Erythroblast (primary cell): Measurements from ENCODE around the gene KLHL7.
"Not testable (repeated sequence)": the region's sequence is repeated elsewhere in the genome, so short reads cannot be mapped to it uniquely, and the experiment has no call there.

ENCODE experiments used
- GATA1 ChIP-seq: IDR thresholded peaks from 2 replicates; pipeline ENCODE4 v1.6.1; 2011; ENCODE audit warnings: low read depth, mild to moderate bottlenecking, control low read depth, low read length, moderate library complexity
- POLR2A ChIP-seq: IDR thresholded peaks from 2 replicates; pipeline ENCODE4 v1.6.1; 2011; ENCODE audit warnings: mild to moderate bottlenecking, low read length

GRCh38 chr7:23131799-23132198 is 26.2 kb downstream of the KLHL7 start:
- TF ChIP-seq POLR2A, GATA1: not testable (repeated sequence)
